Transverse colon (tissue), 3 donors: ENCODE results near the gene DNMT3B.

Source experiments
- EP300 ChIP-seq: sonication (generic); formaldehyde crosslinking; IDR thresholded peaks from one replicate; pipeline ENCODE4 v1.6.1; 2017; ENCODE audit warnings: antibody characterized with exemption, low read depth
- TF ChIP-seq, protein P1 (sequence below), 5 experiments: fragments of 200-600 bp in 3 of 5; fragments of 450-650 bp in 2 of 5; sonication (generic) in 3 of 5; IDR thresholded peaks; 1 replicate in 2 of 5; 2 replicates in 3 of 5; pipeline ENCODE4 v1.5.1; 2016 to 2017; ENCODE audit warnings: antibody characterized with exemption in 5 of 5, inconsistent platforms in 3 of 5, mild to moderate bottlenecking in 2 of 5, moderate library complexity in 1 of 5

DNA sequence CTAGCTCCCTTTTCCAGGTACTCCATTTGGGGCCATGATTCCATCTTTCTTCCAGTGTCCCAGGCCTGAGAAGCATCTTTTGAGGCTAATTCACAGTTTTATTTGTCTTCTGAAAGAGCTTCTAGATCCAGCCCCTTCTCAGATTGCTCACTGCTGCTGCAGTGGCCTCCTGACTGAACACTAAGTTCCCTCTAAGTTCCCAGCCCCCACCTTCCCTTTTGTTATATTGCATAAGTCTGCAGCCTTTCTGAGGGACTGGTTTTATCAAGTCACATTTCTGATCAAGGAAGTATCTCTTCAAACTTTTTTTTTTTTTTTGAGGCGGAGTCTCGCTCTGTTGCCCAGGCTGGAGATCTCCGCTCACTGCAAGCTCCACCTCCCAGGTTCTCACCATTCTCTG, 68.3 kb downstream of the DNMT3B start:
- TF ChIP-seq EP300, result no peak
- TF ChIP-seq, protein P1, sequence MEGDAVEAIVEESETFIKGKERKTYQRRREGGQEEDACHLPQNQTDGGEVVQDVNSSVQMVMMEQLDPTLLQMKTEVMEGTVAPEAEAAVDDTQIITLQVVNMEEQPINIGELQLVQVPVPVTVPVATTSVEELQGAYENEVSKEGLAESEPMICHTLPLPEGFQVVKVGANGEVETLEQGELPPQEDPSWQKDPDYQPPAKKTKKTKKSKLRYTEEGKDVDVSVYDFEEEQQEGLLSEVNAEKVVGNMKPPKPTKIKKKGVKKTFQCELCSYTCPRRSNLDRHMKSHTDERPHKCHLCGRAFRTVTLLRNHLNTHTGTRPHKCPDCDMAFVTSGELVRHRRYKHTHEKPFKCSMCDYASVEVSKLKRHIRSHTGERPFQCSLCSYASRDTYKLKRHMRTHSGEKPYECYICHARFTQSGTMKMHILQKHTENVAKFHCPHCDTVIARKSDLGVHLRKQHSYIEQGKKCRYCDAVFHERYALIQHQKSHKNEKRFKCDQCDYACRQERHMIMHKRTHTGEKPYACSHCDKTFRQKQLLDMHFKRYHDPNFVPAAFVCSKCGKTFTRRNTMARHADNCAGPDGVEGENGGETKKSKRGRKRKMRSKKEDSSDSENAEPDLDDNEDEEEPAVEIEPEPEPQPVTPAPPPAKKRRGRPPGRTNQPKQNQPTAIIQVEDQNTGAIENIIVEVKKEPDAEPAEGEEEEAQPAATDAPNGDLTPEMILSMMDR (IDR thresholded peaks at IDR 0.05), result no peak
